Measurements from ENCODE around the gene ZNF839.

GRCh38 chr14:102348376-102348775, 28.8 kb downstream of the ZNF839 start:
- TF ChIP-seq ZNF214 (tag by site-specific recombination; IDR thresholded peaks at IDR 0.05; ENCODE audit: borderline replicate concordance), result no peak
- TF ChIP-seq ZNF621 (tag by site-specific recombination; IDR thresholded peaks at IDR 0.05), result no peak
- no peak for TF ChIP-seq CTCF (tag by site-specific recombination; IDR thresholded peaks at IDR 0.05)
- no peak for TF ChIP-seq ZNF121 (tag by site-specific recombination; IDR thresholded peaks at IDR 0.05)
- TF ChIP-seq ZBTB1 (tag by site-specific recombination; IDR thresholded peaks at IDR 0.05), result no peak
- TF ChIP-seq ZBTB11 (tag by site-specific recombination; conservative IDR thresholded peaks at IDR 0.05; ENCODE audit: low read depth), result no peak
- no peak for TF ChIP-seq REST (tag by site-specific recombination; IDR thresholded peaks at IDR 0.05)
- TF ChIP-seq ZNF274 (IDR thresholded peaks at IDR 0.05; ENCODE audit: low read length), result no peak
- no peak for TF ChIP-seq ZNF274 (tag by site-specific recombination; IDR thresholded peaks at IDR 0.05; ENCODE audit: borderline replicate concordance)
- TF ChIP-seq ZNF18 (tag by site-specific recombination; IDR thresholded peaks at IDR 0.05), result no peak
- TF ChIP-seq PBX3 (CRISPR knock-in tag; IDR thresholded peaks at IDR 0.05), result no peak
- TF ChIP-seq ZNF140 (tag by site-specific recombination; IDR thresholded peaks at IDR 0.05), result no peak
- TF ChIP-seq ZSCAN18 (tag by site-specific recombination; IDR thresholded peaks at IDR 0.05), result no peak
